GM19463 (cell line): Measurements from ENCODE around the gene MDP1.
"Not testable (repeated sequence)": the region's sequence is repeated elsewhere in the genome, so short reads cannot be mapped to it uniquely, and the experiment has no call there.

Experiments
- ATAC-seq: cut with Tn5 transposase; IDR thresholded peaks from one replicate; pipeline ENCODE4 v1.9.1; 2021; ENCODE audit warnings: mild to moderate bottlenecking, moderate library complexity; ENCODE audit not compliant: unreplicated experiment

Gene MDP1

DNA sequence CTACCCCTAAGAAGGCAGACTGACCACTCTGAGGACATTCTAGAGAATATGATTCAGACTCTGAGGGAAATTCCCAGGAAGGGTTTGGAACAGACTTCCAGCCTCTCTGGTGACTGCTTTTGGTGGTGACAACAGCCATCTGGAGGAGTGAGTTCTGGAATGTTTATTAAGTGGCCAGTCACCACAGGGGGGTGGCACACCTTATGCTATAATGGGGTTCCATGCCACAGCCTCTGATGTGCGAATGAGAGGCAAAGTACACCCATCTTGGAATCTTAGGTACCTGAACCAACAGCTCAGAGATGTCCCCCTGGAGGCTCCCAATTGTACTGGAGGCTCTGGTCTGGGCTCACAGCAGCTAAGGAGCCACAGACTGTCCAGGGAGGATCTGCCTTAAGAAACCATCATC is 36.0 kb upstream of the MDP1 start:
- ATAC-seq = no peak

DNA sequence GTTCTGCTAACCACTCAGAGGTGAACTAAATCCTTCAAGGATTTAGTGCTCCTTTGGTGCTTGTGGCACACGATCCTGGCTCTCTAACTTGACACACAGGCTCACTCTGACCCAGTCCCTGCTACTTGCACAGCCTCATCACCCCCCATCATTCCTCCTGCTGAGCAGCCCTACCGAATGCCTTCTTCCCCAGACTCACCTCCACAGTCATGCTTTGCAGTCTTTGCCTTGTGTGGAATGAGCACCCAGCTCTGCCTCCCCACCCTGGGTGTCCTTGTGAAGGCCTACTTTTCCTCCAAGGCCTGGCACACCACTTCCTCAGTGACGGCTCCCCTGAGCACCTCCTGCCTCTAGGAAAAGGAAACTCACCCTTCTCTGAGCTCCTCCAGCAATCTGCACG is 34.5 kb upstream of the MDP1 start:
- no peak for ATAC-seq

DNA sequence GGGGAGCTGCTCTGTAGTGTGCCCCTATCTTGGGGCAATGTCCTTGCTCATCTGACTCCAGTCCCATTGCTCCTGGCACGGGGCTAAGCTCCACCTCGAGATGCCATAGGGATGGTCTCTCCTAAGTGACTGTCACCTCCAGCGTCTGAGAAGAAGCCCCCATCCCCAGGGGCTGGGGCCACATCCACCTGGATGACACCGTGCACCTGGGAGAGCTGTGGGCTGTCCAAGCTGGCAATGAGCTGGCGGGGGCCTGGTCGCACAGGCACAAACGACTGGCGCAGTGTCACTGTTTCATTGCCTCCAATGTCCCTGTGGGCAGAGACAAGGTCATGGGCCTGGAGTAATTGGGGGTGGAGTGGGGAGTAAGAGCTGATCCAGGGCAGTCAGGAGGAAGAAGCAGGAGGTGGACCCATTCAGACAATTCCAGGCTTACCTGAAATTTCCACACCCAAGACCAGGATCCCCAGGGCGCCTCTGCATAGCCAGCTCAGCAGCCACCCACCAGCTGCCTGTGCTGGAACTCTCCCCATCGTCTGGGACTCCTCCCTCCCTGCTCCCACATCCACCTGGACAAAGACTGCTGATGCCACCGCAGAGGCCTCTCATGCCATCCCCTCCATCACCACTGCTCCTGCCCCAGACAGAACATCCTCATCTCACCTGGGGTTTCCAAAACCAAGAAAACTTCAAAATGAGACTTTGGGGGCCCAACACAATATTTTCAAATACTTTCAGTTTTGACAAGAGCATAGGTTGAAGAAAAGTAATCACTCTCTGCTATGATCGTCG is 33.6 kb upstream of the MDP1 start:
- ATAC-seq = no peak

DNA sequence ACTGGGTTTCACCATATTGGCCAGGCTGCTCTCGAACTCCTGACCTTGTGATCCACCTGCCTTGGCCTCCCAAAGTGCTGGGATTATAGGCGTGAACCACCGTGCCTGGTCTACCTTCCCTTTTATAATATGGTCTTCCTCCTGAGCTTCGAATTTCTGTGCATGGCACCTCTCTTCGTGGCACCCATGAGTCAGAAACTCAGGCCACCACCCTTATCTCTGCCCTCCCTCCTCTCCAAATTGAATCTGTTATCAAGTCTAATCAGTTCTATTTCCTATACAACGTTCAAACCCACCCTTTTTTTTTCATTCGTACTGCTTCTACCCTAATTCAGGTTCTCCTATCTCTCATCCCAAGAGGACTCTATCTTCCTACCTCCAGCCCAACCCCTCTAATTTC is 31.6 kb upstream of the MDP1 start:
- no peak for ATAC-seq

DNA sequence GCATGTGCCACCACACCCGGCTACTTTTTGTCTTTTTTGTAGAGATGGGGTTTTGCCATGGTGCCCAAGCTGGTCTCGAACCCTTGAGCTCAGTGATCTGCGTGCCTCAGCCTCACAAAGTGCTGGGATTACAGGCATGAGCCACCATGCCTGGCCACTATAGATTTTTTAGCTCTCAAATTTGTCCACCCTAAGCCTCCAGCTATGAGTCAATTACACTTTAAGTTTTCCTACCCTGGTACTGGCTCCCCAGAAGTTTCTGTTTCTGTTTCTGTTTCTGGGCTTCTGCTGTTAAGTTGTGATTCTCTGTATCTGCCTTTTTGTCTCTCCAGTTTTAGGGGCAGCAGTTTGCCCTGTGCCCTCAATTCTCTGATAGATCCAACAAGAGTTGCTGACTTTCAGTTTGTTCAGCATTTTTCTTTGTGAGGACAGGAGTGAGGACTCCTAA is 30.9 kb upstream of the MDP1 start:
- ATAC-seq = no peak

DNA sequence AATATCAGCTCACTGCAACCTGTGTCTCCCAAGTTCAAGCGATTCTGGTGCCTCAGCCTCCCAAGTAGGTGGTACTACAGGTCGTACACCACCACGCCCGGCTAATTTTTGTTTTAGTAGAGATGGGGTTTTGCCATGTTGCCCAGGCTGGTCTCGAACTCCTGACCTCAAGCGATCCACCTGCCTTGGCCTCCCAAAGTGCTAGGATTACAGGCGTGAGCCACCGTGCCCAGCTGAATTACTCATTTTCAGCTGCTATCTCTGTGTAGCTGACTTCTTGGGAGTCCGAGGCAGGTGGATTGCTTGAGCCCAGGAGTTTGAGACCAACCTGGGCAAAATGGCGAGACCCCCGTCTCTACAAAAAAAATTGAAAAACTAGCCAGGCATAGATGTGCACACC is 29.5 kb upstream of the MDP1 start:
- not testable (repeated sequence) for ATAC-seq

DNA sequence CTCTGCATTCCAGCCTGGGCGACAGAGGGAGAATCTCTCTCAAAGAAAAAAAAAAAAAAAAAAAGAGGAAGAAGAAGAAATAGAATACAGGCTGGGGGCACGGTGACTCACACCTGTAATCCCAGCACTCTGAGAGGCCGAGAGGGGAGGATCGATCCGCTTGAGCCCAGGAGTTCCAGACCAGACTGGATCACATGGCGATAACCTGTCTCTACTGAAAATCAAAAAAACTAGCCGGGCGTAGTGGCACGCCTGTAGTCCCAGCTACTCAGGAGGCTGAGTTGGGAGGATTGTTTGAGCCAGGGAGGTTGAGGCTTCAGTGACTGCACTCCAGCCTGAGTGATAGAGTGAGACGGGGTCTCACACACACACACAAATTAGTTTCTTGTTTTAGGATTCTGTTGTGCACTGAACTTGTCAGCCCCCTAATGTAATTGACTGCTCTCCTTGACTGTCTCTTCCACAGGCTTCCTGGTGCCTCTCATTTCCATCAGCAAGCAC is 27.5 kb upstream of the MDP1 start:
- ATAC-seq = no peak

DNA sequence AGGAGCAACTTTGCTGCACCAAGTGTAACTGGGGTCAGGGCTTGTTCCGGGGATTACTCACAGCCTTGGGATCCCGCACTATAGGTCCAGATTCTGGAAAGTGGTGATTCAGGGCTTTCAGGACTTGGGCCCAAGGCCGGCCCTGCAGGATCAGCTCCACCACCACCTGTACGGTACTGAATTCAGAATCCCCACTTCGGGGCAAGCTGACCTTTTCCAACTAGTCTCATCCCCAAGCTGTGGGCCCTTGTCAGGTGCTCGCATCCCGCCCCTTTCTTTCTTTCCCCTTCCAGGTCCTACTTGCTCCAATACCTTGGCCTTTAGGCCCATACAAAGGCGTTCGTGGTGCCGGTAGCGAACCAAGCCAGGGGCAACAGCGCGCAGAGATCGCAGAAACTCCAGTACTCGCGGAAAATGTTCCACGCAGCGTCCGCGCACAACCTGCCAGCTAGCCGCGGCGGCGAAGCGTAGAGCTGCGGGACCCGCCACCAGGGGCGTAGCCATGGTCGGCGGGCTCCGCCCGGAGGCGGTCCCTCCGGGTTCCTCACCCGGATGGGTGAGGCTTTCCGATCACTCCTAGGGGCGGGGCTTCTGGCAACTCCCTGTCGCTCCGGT is 26.1 kb upstream of the MDP1 start:
- peak; percentile 76 for ATAC-seq

DNA sequence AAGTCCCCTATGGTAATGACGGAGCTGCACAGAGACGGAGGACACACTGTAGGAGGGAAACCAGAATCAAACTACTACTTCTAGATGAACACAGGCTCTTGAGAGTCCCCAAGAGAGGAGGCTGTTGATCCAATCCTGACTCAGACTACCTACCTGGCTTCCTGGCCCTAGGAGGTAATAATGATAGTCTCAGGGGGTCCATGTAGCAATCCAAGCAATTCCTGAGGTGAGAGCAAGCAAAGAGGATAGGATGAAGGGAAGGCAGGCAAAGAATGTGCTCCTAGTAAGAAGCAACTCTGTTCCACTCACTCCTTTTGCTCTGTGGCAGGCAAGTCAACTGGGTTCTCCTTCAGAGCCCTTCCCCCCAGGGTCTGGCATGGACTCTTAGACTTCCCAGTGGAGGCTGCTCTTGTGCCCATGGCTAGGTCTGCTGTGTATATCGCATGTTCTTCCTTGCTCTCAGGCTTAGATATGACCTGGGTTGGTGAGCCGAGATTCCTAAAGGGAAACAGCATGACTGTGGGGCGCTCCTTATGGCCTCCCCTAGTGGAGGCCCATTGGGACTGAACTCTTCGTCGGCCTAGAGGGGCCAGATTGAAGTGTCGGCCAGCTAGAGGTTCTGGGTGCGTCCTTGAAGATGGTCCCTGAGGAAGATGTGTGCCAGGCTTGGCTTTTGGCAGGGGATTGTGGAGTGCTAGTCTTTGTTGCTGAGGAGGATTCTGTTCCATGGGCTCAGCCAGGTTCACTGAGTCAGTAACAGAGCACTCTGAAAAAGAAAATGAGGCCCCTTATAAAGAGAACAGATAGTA is 24.4 kb upstream of the MDP1 start:
- ATAC-seq = no peak

DNA sequence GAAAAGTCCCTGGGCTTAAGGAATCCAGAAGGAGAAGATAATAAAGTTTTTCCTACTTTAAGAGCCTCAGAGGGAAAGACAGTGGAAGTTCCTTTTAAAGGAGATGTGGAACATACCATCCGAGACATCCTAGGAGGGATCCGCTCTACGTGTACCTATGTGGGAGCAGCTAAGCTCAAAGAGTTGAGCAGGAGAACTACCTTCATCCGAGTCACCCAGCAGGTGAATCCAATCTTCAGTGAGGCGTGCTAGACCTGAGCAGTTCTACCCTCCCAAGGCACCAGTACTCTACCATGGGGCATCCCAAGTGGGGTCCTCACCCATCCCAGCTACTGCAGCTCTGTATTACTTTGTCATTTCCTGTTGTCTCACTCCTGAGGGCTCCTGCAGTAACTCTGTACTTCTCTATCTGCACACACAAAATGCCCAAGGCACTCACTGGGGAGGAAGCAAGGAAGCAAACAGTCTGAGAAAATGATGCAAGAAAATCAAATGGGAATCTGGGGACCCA is 22.7 kb upstream of the MDP1 start:
- no peak for ATAC-seq

DNA sequence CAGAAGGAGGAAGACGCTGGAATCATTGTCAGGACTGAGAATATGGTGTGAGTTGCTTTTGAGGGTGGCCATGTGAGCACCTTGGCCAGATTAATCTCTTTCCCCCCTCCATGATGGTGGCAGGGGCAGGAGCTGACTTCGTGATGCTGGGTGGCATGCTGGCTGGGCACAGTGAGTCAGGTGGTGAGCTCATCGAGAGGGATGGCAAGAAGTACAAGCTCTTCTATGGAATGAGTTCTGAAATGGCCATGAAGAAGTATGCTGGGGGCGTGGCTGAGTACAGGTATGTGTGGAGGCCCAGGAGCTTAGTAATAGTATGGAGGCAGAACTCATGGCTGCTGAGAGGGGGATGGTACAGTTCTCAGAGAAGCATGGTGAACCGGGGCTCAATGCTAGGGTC is 22.3 kb upstream of the MDP1 start:
- ATAC-seq = no peak

DNA sequence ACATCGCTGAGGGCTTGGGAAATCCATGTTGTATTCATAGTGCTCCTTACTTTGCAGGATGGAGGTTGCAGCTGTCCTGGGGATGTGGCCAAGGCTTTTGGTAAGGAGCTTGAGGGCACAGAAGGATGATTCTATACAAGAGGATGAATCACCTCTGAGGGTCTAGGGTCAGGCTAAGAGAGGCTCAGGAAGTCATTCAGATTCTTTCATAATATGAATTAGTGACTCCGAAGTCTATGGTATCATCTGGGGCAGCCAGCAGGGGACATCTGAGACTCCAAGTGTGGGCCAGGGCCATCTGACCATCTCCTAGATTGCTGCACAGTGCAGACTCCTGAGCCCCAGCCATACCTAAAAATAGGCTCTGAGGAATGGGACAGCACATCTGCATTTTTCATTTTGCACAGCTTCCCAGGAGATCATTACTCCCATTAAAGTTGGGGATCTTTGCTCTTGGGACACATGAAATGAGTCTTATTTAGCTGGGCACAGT is 21.6 kb upstream of the MDP1 start:
- ATAC-seq = no peak

DNA sequence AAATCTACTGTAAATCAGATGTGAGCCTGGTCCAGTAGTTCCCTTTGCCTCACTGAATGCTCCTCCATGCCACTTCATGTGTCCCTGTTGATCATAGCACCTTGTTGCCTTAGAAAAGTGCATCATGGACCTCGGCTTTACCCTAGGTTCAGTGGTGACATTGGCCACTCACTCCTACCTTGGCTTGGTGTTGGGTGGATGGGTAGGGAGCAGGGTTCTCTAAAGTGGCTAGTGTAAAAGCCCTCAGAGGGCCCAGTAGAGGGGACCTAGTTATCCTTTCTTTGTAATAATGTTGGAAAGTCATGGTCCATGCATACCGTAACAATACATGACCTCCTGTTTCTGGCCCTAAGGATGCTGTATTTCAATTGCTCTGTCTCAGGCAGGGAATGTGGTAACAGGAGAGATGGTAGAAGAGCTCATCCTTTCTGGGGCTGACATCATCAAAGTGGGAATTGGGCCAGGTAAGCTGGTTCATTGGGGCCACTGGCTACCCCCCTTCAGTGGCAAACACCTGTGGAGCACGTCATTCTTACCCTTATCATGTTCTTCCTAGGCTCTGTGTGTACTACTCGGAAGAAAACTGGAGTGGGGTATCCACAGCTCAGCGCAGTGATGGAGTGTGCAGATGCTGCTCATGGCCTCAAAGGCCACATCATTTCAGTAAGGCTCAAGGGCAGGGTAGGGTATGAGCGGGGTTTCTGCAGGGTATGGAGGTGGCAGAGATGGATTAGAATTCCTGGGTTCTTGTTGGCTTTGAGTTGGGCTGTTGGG is 21.0 kb upstream of the MDP1 start:
- no peak for ATAC-seq

DNA sequence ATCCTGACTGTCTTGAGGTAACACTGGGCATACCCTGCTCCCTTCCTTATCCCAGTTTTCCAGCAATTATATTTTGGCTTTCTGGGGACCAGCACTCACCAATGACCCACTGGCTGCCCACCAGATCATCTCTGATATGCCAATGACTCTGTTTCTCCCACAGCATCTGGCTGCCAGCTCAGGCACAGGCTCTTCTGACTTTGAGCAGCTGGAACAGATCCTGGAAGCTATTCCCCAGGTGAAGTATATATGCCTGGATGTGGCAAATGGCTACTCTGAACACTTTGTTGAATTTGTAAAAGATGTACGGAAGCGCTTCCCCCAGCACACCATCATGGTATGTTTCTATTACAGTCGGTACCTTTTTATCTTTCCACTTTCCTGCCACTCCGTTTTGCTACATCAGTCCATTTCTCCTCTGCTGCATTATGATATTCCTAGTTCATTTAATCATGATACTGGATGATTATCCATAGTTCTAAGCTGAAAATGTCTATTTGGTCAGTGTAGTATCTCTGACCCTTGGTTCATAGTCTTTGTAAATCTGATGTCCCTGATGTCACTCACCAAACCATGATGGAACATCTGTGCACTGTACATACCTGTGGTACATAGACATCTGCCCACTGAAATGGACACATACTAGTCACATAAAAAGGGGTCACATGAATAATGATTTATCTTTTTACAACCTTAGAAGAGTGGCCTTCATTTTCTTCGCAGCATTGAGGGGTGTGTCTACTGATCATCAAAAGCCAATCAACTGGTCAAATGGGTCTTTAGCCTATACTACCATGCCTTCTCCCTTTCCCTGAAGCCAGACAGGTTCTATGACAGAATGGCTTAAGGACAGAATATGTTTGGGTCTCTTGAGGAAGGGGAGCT is 20.2 kb upstream of the MDP1 start:
- no peak for ATAC-seq

DNA sequence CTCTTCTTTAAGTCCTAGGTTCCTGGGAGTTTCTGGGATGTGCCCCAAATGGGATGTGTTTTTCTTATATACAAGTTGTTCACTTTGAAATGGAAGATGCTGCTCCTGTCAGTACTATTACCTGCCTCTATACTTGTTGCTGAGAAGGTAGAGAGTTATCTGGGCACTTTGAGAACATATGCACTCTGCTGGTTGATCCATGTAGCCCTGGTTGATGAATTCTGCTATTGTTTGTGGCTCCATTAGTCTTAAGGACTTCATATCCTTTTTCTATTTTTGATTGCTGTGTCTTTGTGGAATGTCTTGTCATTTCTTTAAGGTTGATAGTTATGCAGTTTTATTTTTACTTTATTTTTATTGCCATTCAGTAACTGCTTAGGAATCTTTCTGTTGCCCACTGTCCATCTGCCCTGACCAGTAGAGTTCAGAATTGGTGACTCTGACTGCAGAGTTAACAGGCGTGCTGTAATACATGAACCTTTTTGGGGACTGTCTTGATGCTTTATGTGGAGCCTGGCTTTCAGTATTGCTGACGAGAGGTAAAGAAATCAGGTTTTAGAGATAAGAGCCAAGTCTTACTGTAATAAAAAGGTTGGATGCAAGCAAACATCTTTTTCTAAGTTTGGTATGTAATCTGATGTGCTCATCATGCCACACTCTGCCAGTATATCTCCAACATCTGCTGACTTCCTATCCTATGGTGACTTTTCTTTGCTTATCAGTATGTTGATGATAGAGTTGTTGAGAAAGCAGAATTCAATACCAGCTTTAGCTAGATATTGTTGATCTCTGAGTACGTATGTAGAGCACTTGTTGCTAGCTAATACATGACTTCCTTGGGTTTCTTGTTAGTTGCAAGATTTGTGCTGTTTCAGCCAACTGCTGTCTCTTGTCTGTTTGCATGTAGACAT is 18.5 kb upstream of the MDP1 start:
- no peak for ATAC-seq

DNA sequence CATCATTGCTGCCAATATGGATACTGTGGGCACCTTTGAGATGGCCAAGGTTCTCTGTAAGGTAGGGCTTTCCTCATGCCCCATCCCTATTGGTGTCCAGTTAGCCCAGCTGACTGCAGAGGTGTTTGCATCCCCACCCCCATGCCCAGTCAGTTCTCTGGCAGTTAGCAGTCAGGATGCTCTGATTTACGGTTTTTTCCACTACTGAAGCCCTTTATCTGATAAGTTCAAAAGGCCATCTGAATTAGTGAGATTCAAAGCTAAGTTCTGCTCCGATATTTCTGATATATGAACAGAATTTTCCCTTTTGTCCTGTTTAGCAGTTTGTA is 17.6 kb upstream of the MDP1 start:
- ATAC-seq = no peak

DNA sequence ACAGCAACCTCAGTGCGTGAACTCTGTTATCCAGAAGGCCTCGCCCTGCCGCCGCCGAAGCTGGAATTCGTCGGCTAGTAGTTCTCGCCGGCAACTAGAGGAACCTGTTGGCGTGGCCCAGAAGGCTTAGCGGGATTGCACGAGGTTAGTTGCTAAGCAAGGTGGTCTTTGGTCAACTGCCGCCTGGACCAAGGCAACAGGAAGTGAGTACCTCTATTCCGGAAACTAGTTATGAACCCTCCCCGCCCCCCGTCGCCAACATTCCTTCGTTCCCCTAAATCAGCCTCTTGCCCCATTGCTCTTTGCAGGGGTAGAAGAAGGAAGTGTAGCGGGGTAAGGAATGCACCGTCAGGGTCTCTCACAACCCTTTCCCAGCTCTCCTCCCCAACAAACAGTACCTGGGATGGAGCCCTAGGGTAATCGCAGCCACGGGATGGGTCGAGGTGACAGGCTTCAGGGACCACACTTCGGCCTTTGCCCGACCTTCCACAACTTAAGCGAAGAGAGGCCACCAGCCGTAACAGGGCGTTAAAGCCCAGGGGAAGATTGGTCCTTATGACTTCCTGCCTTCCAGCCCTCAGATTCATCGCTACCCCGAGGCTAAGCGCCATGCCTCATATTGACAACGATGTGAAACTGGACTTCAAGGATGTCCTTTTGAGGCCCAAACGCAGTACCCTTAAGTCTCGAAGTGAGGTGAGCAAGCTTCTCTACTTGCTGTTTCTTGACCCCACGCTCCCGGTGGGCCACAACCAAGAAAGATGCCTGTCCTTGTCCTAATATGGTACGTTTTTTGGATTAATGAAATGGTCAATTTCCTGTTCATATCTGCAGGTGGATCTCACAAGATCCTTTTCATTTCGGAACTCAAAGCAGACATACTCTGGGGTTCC is 17.0 kb upstream of the MDP1 start, which contains the start of gene GMPR2:
TSS of gene GMPR2 (plus strand) at position 285 of the 893 bp plus-strand sequence. CDS start at position 610, 325 bp downstream.
- peak; percentile 55 for ATAC-seq
